PC-3 (cell line): Measurements from ENCODE around the gene EXOC1.

Experiments used
- EZH2 ChIP-seq: fragments of 300-600 bp; sonication (generic); IDR thresholded peaks from one replicate; pipeline ENCODE4 v1.6.1; 2017; ENCODE audit warnings: antibody characterized with exemption, mild to moderate bottlenecking, low read length; ENCODE audit not compliant: unreplicated experiment
- EZH2phosphoT487 ChIP-seq: fragments of 300-600 bp; sonication (generic); IDR thresholded peaks from 2 replicates; pipeline ENCODE4 v1.6.1; 2018; ENCODE audit warnings: mild to moderate bottlenecking, antibody characterized with exemption, low read length, borderline replicate concordance
- TF ChIP-seq, protein P1 (sequence below): fragments of 300-600 bp; sonication (generic); conservative IDR thresholded peaks from 2 replicates; pipeline ENCODE4 v1.5.1; 2017; ENCODE audit warnings: antibody characterized with exemption, low read depth, mild to moderate bottlenecking, low read length

DNA sequence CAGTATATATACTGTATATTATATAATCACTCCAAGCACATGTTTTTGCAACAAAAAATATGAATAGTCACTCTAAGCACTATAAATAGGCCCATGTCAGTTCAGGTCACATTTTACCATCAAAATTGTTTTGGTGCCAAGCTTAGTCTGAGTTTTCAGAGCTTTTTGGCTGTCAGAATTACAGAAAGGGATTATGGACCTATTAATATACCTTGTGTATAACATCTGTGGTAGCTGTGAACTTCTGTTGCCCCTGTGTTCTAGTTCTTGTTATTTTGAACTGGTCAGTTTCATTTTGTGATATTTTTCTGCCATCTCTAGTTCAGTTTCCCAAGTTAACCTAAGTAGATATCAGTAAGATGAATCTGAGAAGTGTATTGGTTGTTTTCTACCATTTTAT, 22.9 kb downstream of the EXOC1 start:
- TF ChIP-seq, protein P1, sequence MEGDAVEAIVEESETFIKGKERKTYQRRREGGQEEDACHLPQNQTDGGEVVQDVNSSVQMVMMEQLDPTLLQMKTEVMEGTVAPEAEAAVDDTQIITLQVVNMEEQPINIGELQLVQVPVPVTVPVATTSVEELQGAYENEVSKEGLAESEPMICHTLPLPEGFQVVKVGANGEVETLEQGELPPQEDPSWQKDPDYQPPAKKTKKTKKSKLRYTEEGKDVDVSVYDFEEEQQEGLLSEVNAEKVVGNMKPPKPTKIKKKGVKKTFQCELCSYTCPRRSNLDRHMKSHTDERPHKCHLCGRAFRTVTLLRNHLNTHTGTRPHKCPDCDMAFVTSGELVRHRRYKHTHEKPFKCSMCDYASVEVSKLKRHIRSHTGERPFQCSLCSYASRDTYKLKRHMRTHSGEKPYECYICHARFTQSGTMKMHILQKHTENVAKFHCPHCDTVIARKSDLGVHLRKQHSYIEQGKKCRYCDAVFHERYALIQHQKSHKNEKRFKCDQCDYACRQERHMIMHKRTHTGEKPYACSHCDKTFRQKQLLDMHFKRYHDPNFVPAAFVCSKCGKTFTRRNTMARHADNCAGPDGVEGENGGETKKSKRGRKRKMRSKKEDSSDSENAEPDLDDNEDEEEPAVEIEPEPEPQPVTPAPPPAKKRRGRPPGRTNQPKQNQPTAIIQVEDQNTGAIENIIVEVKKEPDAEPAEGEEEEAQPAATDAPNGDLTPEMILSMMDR: no peak
- no peak for TF ChIP-seq EZH2
- TF ChIP-seq EZH2phosphoT487: no peak
